HCEC 1CT (cell line): ENCODE measurements around the gene MZB1.
"Not testable (repeated sequence)": the region's sequence is repeated elsewhere in the genome, so short reads cannot be mapped to it uniquely, and the experiment has no call there.

Experiments
- DNase-seq: peaks from one replicate; pipeline ENCODE4 v3.0.0-alpha.2; 2017

Gene MZB1

GRCh38 chr5:139410121-139410992, 20.6 kb upstream of the MZB1 start:
- DNase-seq, result no peak

- not testable (repeated sequence) for DNase-seq
Observed at GRCh38 chr5:139409116-139409515, 19.4 kb upstream of the MZB1 start.

- no peak for DNase-seq
Observed at GRCh38 chr5:139408191-139408590, 18.5 kb upstream of the MZB1 start.

GRCh38 chr5:139407517-139407916, 17.8 kb upstream of the MZB1 start:
- no peak for DNase-seq

GRCh38 chr5:139406963-139407362, 17.2 kb upstream of the MZB1 start:
- DNase-seq, result no peak

GRCh38 chr5:139404484-139404840, 14.7 kb upstream of the MZB1 start:
- no peak for DNase-seq

- DNase-seq, result peak; percentile 97
Observed at GRCh38 chr5:139403787-139404483, 14.2 kb upstream of the MZB1 start, which contains the start of gene SPATA24. Gene SPATA24, minus strand, starts transcription at chr5:139404089. Its CDS starts 29 bp downstream, at chr5:139404060.

GRCh38 chr5:139403418-139403786, 13.7 kb upstream of the MZB1 start:
- DNase-seq, result no peak

- DNase-seq, result no peak
Observed at GRCh38 chr5:139402561-139403158, 12.9 kb upstream of the MZB1 start.

GRCh38 chr5:139401546-139401945, 11.8 kb upstream of the MZB1 start:
- DNase-seq, result no peak

GRCh38 chr5:139399501-139400121, 9.9 kb upstream of the MZB1 start:
- DNase-seq, result no peak

- DNase-seq, result no peak
Observed at GRCh38 chr5:139397921-139398320, 8.2 kb upstream of the MZB1 start.

- DNase-seq, result no peak
Observed at GRCh38 chr5:139396691-139397090, 7.0 kb upstream of the MZB1 start.

- DNase-seq, result peak; percentile 22
Observed at GRCh38 chr5:139395844-139396640, 6.3 kb upstream of the MZB1 start.

GRCh38 chr5:139394654-139395566, 5.2 kb upstream of the MZB1 start, which contains the start of gene PROB1:
Gene PROB1, minus strand, starts transcription at chr5:139395104. Its CDS starts 23 bp downstream, at chr5:139395081.
- no peak for DNase-seq

- no peak for DNase-seq
Observed at GRCh38 chr5:139394123-139394653, 4.5 kb upstream of the MZB1 start.

- DNase-seq, result no peak
Observed at GRCh38 chr5:139393497-139394122, 3.9 kb upstream of the MZB1 start.

GRCh38 chr5:139392678-139393496, 3.2 kb upstream of the MZB1 start:
- peak; percentile 19 for DNase-seq

GRCh38 chr5:139392324-139392677, 2.6 kb upstream of the MZB1 start:
- DNase-seq, result no peak
